ENCODE measurements around the gene FAM161A.
"Not testable (repeated sequence)": the region's sequence is repeated elsewhere in the genome, so short reads cannot be mapped to it uniquely, and the experiment has no call there.

FAM161A gene

GRCh38 chr2:61841286-61841685 lies 12.6 kb downstream of the FAM161A start:
- H3K4me3 ChIP-seq (ENCODE audit: extremely low read depth, insufficient read depth, low read length, poor library complexity, severe bottlenecking), result no peak overlapping the region
- H3K36me3 ChIP-seq (ENCODE audit: control insufficient read depth, insufficient read depth, low read length), result peaks cover 17% of the 10 kb centered on the region
- no peak overlapping the region for H3K27ac ChIP-seq (ENCODE audit: low read depth, low read length, severe bottlenecking)
- 93 to 97% methylated on average over 2 to 3 of the region's 3 CpGs for WGBS, 2 experiments (ENCODE audit: insufficient coverage in 2 of 2)
- H3K9me3 ChIP-seq (ENCODE audit: control insufficient read depth, low read length), result no peaks in the 10 kb centered on the region
- H3K4me1 ChIP-seq (ENCODE audit: control insufficient read depth, insufficient read depth, low read length, poor library complexity, severe bottlenecking), result no peaks in the 10 kb centered on the region

GRCh38 chr2:61834893-61835292 lies 19.0 kb downstream of the FAM161A start:
- 100% methylated on average over 1 of the region's 1 CpG for WGBS, 2 experiments (ENCODE audit: insufficient coverage in 2 of 2)
- H3K4me3 ChIP-seq (ENCODE audit: extremely low read depth, insufficient read depth, low read length, poor library complexity, severe bottlenecking), result no peak overlapping the region
- H3K4me1 ChIP-seq (ENCODE audit: control insufficient read depth, insufficient read depth, low read length, poor library complexity, severe bottlenecking), result no peaks in the 10 kb centered on the region
- no peak overlapping the region for H3K27ac ChIP-seq (ENCODE audit: low read depth, low read length, severe bottlenecking)
- peaks cover 18% of the 10 kb centered on the region for H3K36me3 ChIP-seq (ENCODE audit: control insufficient read depth, insufficient read depth, low read length)
- no peaks in the 10 kb centered on the region for H3K9me3 ChIP-seq (ENCODE audit: control insufficient read depth, low read length)

GRCh38 chr2:61833971-61834370 lies 19.9 kb downstream of the FAM161A start:
- no peaks in the 10 kb centered on the region for H3K9me3 ChIP-seq (ENCODE audit: control insufficient read depth, low read length)
- no peak overlapping the region for H3K27ac ChIP-seq (ENCODE audit: low read depth, low read length, severe bottlenecking)
- H3K4me1 ChIP-seq (ENCODE audit: control insufficient read depth, insufficient read depth, low read length, poor library complexity, severe bottlenecking), result no peaks in the 10 kb centered on the region
- no CpG with 5 or more reads among the region's 1 CpG for WGBS, 2 experiments (ENCODE audit: insufficient coverage in 2 of 2)
- H3K36me3 ChIP-seq (ENCODE audit: control insufficient read depth, insufficient read depth, low read length), result peaks cover 11% of the 10 kb centered on the region
- no peak overlapping the region for H3K4me3 ChIP-seq (ENCODE audit: extremely low read depth, insufficient read depth, low read length, poor library complexity, severe bottlenecking)

GRCh38 chr2:61832183-61832841 lies 21.5 kb downstream of the FAM161A start:
- H3K9me3 ChIP-seq (ENCODE audit: control insufficient read depth, low read length), result no peaks in the 10 kb centered on the region
- H3K4me1 ChIP-seq (ENCODE audit: control insufficient read depth, insufficient read depth, low read length, poor library complexity, severe bottlenecking), result no peaks in the 10 kb centered on the region
- peaks cover 11% of the 10 kb centered on the region for H3K36me3 ChIP-seq (ENCODE audit: control insufficient read depth, insufficient read depth, low read length)
- 90 to 92% methylated on average over 6 to 7 of the region's 11 CpGs for WGBS, 2 experiments (ENCODE audit: insufficient coverage in 2 of 2)
- no peak overlapping the region for H3K4me3 ChIP-seq (ENCODE audit: extremely low read depth, insufficient read depth, low read length, poor library complexity, severe bottlenecking)
- no peak overlapping the region for H3K27ac ChIP-seq (ENCODE audit: low read depth, low read length, severe bottlenecking)

- Histone ChIP-seq H3K27ac (ENCODE audit: low read depth, low read length, severe bottlenecking) (no peak overlapping the region), H3K4me1 (ENCODE audit: control insufficient read depth, insufficient read depth, low read length, poor library complexity, severe bottlenecking) (no peaks in the 10 kb centered on the region), H3K4me3 (ENCODE audit: extremely low read depth, insufficient read depth, low read length, poor library complexity, severe bottlenecking) (no peak overlapping the region), H3K9me3 (ENCODE audit: control insufficient read depth, low read length) (no peaks in the 10 kb centered on the region), H3K36me3 (ENCODE audit: control insufficient read depth, insufficient read depth, low read length) (no peaks in the 10 kb centered on the region)
- WGBS, 2 experiments (ENCODE audit: insufficient coverage in 2 of 2), result 100% methylated on average over 1 of the region's 2 CpGs; no CpG with 5 or more reads in 1 of the 2 experiments
Measured at GRCh38 chr2:61822255-61822654, 31.6 kb downstream of the FAM161A start.

- WGBS, 2 experiments (ENCODE audit: insufficient coverage in 2 of 2), result 94 to 97% methylated on average over 15 of the region's 20 CpGs
- H3K9me3 ChIP-seq (ENCODE audit: control insufficient read depth, low read length), result no peaks in the 10 kb centered on the region
- H3K4me1 ChIP-seq (ENCODE audit: control insufficient read depth, insufficient read depth, low read length, poor library complexity, severe bottlenecking), result no peaks in the 10 kb centered on the region
- no peak overlapping the region for H3K4me3 ChIP-seq (ENCODE audit: extremely low read depth, insufficient read depth, low read length, poor library complexity, severe bottlenecking)
- no peaks in the 10 kb centered on the region for H3K36me3 ChIP-seq (ENCODE audit: control insufficient read depth, insufficient read depth, low read length)
- no peak overlapping the region for H3K27ac ChIP-seq (ENCODE audit: low read depth, low read length, severe bottlenecking)
Measured at GRCh38 chr2:61816480-61817355, 37.1 kb downstream of the FAM161A start.

- no peak overlapping the region for H3K4me3 ChIP-seq (ENCODE audit: extremely low read depth, insufficient read depth, low read length, poor library complexity, severe bottlenecking)
- no peaks in the 10 kb centered on the region for H3K9me3 ChIP-seq (ENCODE audit: control insufficient read depth, low read length)
- H3K4me1 ChIP-seq (ENCODE audit: control insufficient read depth, insufficient read depth, low read length, poor library complexity, severe bottlenecking), result no peaks in the 10 kb centered on the region
- 87 to 94% methylated on average over 4 to 5 of the region's 6 CpGs for WGBS, 2 experiments (ENCODE audit: insufficient coverage in 2 of 2)
- no peak overlapping the region for H3K27ac ChIP-seq (ENCODE audit: low read depth, low read length, severe bottlenecking)
- H3K36me3 ChIP-seq (ENCODE audit: control insufficient read depth, insufficient read depth, low read length), result no peaks in the 10 kb centered on the region
Measured at GRCh38 chr2:61814539-61815160, 39.2 kb downstream of the FAM161A start.

- not testable (repeated sequence) for H3K4me1 ChIP-seq (ENCODE audit: control insufficient read depth, insufficient read depth, low read length, poor library complexity, severe bottlenecking); H3K36me3 ChIP-seq (ENCODE audit: control insufficient read depth, insufficient read depth, low read length); H3K27ac ChIP-seq (ENCODE audit: low read depth, low read length, severe bottlenecking); H3K4me3 ChIP-seq (ENCODE audit: extremely low read depth, insufficient read depth, low read length, poor library complexity, severe bottlenecking); H3K9me3 ChIP-seq (ENCODE audit: control insufficient read depth, low read length)
- WGBS, 2 experiments (ENCODE audit: insufficient coverage in 2 of 2), result 75 to 83% methylated on average over 1 of the region's 3 CpGs
Measured at GRCh38 chr2:61813314-61813713, 40.5 kb downstream of the FAM161A start.

- WGBS, 2 experiments (ENCODE audit: insufficient coverage in 2 of 2), result 80 to 100% methylated on average over 3 of the region's 3 CpGs
- no peak overlapping the region for H3K4me3 ChIP-seq (ENCODE audit: extremely low read depth, insufficient read depth, low read length, poor library complexity, severe bottlenecking)
- H3K27ac ChIP-seq (ENCODE audit: low read depth, low read length, severe bottlenecking), result no peak overlapping the region
- H3K9me3 ChIP-seq (ENCODE audit: control insufficient read depth, low read length), result no peaks in the 10 kb centered on the region
- no peaks in the 10 kb centered on the region for H3K36me3 ChIP-seq (ENCODE audit: control insufficient read depth, insufficient read depth, low read length)
- H3K4me1 ChIP-seq (ENCODE audit: control insufficient read depth, insufficient read depth, low read length, poor library complexity, severe bottlenecking), result no peaks in the 10 kb centered on the region
Measured at GRCh38 chr2:61811821-61812220, 42.0 kb downstream of the FAM161A start.

- WGBS, 2 experiments (ENCODE audit: insufficient coverage in 2 of 2), result 80 to 86% methylated on average over 1 of the region's 1 CpG
- not testable (repeated sequence) for H3K27ac ChIP-seq (ENCODE audit: low read depth, low read length, severe bottlenecking); H3K4me3 ChIP-seq (ENCODE audit: extremely low read depth, insufficient read depth, low read length, poor library complexity, severe bottlenecking); H3K36me3 ChIP-seq (ENCODE audit: control insufficient read depth, insufficient read depth, low read length); H3K4me1 ChIP-seq (ENCODE audit: control insufficient read depth, insufficient read depth, low read length, poor library complexity, severe bottlenecking); H3K9me3 ChIP-seq (ENCODE audit: control insufficient read depth, low read length)
Measured at GRCh38 chr2:61810203-61810602, 43.7 kb downstream of the FAM161A start.

All from mesodermal cell (in vitro differentiated cells).